ENCODE data around the gene TUBB2A.
"Not testable (repeated sequence)": the region's sequence is repeated elsewhere in the genome, so short reads cannot be mapped to it uniquely, and the experiment has no call there.

The TUBB2A gene

GRCh38 chr6:3176562-3177355, 19.4 kb upstream of the TUBB2A start:
- DNase-seq (ENCODE audit: extremely low read depth, low read depth): no peak
- TF ChIP-seq, protein P1, sequence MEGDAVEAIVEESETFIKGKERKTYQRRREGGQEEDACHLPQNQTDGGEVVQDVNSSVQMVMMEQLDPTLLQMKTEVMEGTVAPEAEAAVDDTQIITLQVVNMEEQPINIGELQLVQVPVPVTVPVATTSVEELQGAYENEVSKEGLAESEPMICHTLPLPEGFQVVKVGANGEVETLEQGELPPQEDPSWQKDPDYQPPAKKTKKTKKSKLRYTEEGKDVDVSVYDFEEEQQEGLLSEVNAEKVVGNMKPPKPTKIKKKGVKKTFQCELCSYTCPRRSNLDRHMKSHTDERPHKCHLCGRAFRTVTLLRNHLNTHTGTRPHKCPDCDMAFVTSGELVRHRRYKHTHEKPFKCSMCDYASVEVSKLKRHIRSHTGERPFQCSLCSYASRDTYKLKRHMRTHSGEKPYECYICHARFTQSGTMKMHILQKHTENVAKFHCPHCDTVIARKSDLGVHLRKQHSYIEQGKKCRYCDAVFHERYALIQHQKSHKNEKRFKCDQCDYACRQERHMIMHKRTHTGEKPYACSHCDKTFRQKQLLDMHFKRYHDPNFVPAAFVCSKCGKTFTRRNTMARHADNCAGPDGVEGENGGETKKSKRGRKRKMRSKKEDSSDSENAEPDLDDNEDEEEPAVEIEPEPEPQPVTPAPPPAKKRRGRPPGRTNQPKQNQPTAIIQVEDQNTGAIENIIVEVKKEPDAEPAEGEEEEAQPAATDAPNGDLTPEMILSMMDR (IDR thresholded peaks at IDR 0.05; ENCODE audit: low read depth, low read length): no peak

DNA sequence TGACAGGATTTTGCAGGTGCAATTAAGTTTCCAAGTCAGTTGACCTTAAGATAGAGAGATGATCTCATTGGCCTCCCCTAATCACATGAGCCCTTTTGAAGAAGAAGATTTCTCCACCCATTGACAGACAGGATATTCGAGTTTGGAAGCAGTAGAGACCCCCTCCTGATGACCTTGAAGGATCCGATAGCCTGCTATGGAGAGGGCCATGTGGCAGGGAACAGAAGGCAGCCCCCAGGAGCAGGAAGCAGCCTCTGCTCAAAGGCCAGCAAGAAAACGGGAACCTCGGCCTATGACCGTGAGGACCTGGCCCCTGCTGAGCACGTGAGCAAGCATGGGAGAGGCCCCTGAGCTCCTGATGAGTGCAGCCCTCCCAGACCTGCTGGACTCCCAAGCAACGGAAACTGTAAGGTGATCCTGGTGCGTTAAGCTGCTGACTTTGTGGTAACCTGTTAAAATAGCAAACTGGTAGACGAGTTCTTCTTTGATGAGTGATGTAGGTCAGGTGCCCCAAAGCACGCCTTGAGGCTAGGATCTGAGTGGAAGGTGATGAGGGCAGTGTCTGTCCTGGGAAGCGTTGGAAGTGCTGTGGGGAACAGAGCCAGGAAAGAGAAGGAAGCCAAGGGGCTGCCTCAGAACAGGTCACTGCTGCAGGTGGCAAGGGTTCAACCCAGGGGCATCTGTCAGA, 18.5 kb upstream of the TUBB2A start:
- TF ChIP-seq, protein P1 (IDR thresholded peaks at IDR 0.05; ENCODE audit: low read depth, low read length): no peak
- DNase-seq (ENCODE audit: extremely low read depth, low read depth): no peak

DNA sequence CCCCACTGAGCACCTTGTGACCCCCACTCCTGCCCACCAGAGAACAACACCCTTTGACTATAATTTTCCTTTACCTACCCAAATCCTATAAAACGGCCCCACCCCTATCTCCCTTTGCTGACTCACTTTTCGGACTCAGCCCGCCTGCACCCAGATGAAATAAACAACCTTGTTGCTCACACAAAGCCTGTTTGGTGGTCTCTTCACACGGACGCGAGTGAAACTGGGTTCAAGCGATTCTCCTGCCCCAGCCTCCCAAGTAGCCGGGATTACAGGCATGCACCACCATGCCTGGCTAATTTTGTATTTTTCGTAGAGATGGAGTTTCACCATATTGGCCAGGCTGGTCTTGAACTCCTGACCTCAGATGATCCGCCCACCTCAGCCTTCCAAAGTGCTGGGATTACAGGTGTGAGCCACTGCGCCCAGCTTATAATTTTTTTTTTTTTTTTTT, 16.3 kb upstream of the TUBB2A start:
- not testable (repeated sequence) for DNase-seq (ENCODE audit: extremely low read depth, low read depth)

- not testable (repeated sequence) for DNase-seq (ENCODE audit: extremely low read depth, low read depth)
Observed at GRCh38 chr6:3172789-3173188, 15.4 kb upstream of the TUBB2A start.

DNA sequence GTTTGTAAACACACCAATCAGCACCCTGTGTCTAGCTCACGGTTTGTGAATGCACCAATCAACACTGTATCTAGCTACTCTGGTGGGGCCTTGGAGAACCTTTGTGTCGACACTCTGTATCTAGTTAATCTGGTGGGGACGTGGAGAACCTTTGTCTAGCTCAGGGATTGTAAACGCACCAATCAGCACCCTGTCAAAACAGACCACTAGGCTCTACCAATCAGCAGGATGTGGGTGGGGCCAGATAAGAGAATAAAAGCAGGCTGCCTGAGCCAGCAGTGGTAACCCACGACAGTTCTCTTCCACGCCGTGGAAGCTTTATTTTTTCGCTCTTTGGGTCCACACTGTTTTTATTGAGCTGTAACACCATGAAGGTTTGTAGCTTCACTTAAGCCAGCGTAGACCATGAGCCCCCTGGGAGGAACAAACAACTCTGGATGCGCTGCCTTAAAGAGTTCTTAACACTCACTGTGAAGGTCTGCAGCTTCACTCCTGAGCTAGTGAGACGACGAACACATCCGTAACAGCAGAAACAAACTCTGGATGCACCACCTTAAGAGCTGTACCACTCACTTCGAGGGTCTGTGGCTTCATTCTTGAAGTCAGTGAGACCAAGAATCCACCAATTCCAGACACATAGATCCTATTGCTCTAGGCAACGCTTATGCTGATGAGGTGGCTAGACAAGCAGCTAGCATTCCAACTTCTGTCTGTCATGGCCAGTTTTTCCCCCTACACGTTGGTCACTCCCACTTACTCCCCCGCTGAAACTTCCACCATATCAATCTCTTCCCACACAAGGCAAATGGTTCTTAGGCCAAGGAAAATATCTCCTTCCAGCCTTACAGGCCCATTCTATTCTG, 14.2 kb upstream of the TUBB2A start:
- not testable (repeated sequence) for DNase-seq (ENCODE audit: extremely low read depth, low read depth)

DNA sequence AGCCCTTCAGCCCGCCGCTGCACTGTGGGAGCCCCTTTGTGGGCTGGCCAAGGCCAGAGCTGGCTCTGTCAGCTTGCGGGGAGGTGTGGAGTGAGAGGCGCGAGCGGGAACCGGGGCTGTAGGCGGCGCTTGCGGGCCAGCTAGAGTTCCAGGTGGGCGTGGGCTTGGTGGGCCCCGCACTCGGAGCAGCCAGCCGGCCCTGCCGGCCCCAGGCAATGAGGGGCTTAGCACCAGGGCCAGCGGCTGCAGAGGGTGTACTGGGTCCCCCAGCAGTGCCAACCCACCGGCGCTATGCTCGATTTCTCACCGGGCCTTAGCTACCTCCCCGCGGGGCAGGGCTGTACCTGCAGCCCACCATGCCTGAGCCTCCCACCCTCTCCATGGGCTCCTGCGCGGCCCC, 13.3 kb upstream of the TUBB2A start:
- not testable (repeated sequence) for DNase-seq (ENCODE audit: extremely low read depth, low read depth)

DNA sequence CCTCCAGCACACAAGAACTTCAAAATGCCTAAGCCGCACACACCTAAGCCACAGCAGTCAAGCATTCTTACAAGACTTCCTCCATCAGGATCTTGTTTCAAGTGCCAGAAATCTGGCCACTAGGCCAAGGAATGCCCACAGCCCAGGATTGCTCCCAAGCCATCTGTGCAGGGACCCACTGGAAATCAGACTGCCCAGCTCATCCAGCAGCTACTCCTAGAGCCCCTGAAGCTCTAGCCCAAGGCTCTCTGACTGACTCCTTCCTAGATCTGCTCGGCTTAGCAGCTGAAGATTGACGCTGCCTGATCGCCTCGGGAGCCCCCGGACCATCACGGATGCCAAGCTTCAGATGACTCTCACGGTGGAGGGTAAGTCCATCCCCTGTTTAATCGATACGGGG, 10.7 kb upstream of the TUBB2A start:
- DNase-seq (ENCODE audit: extremely low read depth, low read depth): not testable (repeated sequence)

DNA sequence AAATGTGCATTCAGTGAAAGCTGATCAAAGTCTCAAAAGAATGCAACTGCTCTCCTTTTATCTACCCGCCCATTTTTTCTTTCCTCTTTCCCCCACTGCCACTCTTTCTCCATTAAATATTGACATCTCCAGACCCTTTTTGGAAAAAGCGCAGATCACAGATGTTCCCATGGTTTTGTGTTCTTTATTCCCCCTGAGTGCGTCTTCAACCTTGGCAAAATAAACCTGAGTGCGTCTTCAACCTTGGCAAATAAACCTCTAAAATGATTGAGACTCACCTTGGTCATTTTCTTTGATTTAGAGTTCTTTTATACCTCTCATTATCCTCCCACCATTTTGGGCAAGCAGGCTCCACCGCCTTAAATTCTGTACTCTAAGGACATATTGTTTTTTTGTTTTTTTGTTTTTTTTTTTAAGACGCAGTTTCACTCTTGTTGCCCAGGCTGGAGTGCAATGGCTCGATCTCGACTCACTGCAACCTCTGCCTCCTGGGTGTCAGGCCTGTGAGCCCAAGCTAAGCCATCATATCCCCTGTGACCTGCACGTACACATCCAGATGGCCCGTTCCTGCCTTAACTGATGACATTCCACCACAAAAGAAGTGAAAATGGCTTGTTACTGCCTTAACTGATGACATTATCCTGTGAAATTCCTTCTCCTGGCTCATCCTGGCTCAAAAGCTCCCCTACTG, 9.3 kb upstream of the TUBB2A start:
- not testable (repeated sequence) for DNase-seq (ENCODE audit: extremely low read depth, low read depth)

GRCh38 chr6:3165631-3166534, 8.5 kb upstream of the TUBB2A start:
- TF ChIP-seq, protein P1 (IDR thresholded peaks at IDR 0.05; ENCODE audit: low read depth, low read length): no peak
- DNase-seq (ENCODE audit: extremely low read depth, low read depth): no peak

All from AG09319 (cell line).